22Rv1 (cell line): ENCODE results near the gene CERS2.
A peak's percentile ranks its signal among the peaks of the same experiment; 100 is the strongest.

Source experiments
- H3K27ac ChIP-seq: fragments of 450-650 bp; 2 replicates; pipeline ENCODE4 v1.5.1; 2017
- ZFX ChIP-seq: fragments of 450-650 bp; IDR thresholded peaks from 2 replicates; pipeline ENCODE4 v1.6.1; 2017; ENCODE audit warnings: antibody characterized with exemption, borderline replicate concordance
- TF ChIP-seq, protein P1 (sequence below): fragments of 450-650 bp; IDR thresholded peaks from 2 replicates; pipeline ENCODE4 v1.5.1; 2017; ENCODE audit warnings: mild to moderate bottlenecking

Gene CERS2

DNA sequence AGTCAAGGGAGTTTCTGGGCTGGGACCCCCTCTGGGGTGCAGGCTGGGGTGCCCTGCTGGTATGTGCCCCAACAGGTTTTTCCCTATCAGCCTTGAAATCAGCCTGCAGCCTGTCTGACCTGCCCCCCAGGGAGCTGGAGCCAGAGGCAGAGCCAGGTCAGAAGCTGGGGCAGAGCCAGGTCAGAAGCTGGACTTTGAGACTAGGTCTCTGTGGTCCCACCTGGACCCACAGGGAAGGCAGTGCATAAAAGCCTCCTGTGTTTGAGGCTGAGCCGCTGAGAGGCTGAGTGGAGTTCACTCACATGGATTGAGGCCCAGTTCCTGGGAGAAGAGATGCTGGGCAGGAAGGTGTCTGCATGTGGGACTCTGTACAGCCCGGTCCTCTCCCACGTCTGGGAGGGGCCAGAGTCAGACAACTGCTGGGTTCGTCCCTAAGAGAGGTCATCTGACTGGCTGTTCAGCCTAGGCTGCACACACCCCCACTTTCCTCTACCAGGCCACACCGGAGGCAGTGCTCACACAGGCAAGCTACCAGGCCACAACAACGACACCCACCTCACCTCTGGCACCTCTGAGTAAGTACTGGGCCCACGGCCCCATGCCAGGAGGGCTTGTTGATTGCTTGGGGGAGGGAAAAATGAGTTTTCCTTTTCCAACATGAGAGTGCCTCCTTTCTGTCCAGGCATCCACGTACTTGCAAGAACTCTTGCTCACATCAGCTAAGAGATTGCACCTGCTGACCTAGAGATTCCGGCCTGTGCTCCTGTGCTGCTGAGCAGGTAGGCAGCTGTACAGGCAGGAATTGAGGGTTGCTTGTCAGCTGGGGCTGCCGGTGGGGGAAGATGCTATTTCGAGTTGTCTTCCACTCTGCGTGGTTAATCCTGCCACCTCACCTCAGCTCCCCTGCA lies 7.4 kb upstream of the CERS2 start, which contains the start of gene ANXA9:
ANXA9 (plus strand) TSS at position 488 of the 908 bp plus-strand sequence. CDS start 814 bp downstream, outside the sequence.
- TF ChIP-seq, protein P1, sequence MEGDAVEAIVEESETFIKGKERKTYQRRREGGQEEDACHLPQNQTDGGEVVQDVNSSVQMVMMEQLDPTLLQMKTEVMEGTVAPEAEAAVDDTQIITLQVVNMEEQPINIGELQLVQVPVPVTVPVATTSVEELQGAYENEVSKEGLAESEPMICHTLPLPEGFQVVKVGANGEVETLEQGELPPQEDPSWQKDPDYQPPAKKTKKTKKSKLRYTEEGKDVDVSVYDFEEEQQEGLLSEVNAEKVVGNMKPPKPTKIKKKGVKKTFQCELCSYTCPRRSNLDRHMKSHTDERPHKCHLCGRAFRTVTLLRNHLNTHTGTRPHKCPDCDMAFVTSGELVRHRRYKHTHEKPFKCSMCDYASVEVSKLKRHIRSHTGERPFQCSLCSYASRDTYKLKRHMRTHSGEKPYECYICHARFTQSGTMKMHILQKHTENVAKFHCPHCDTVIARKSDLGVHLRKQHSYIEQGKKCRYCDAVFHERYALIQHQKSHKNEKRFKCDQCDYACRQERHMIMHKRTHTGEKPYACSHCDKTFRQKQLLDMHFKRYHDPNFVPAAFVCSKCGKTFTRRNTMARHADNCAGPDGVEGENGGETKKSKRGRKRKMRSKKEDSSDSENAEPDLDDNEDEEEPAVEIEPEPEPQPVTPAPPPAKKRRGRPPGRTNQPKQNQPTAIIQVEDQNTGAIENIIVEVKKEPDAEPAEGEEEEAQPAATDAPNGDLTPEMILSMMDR, result no peak
- no peak for TF ChIP-seq ZFX
- peak within 1 kb of the TSS; percentile 48 for H3K27ac ChIP-seq

- H3K27ac ChIP-seq, result peak overlapping the region; percentile 48
- TF ChIP-seq ZFX, result no peak
- TF ChIP-seq, protein P1, result no peak
Measured at GRCh38 chr1:150981177-150981804, 6.7 kb upstream of the CERS2 start.

DNA sequence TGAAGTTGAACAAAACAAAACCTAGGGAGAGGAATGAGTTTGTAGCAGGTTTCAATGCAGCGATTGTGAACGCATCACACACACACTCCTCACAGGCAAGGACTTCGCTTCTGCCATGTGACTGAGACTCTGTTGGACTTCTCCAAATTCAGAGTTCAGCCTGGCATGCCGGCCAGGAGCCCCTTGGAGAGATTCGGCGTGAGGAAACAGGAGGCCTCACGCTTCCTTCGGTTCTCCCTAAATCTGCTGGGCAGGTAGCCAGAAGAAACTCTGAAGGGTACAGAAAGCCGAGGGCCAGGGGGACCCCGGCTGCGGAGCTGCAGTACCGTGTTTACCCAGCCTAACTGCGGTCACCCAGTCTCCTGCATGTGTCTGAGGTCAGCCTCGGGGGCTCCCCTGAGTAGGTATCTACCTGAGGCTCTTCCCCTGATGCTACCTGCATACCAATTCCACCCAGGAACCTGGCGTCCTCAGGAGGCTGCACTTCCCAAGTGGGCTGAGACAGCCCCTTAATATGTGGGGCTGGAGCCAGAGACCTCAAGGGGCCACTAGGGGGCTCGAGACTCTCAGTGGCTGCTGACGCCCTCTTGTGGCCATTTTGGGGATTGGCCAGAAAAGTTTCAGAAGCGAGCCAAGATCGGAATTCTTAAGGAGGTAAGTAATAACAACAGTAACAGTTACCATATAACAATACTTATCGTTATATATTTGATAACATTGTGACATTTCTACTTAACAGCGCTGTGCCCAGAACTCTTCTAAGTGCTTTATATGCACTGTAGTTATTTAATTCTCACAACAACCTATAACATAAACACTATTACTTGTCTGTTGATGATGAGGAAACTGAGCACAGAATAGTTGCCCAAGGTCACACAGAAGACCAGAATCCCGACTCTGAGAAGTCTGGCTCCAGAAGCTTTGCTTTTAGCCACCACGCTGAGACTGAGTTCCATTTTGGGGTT lies 4.7 kb upstream of the CERS2 start:
- H3K27ac ChIP-seq, result no peak overlapping the region; the same call in 1 of the 2 replicates
- TF ChIP-seq ZFX, result no peak
- TF ChIP-seq, protein P1, result peak; percentile 100

- TF ChIP-seq ZFX, result no peak
- TF ChIP-seq, protein P1, result no peak
- peak overlapping the region; percentile 43; the same call in 1 of the 2 replicates for H3K27ac ChIP-seq
Measured at GRCh38 chr1:150976879-150977694, 2.5 kb upstream of the CERS2 start.

DNA sequence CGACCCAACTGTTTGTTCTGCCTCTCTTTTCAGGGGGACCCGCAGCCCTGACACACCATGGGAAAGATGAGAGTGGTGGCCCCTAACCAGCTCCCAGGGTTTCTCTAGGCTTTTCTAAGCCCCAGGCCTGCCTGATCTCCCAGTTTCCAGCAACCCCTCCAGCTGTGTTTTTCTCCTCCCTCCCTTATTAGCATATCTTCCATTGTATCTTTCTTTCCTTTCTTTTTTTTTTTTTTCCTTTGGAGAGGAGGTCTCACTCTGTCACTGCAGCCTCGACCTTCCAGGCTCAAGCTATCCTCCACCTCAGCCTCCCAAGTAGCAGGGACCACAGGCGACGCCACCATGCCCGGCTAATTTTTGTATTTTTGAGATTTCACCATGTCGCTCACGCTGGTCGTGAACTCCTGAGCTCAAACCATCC lies 1.8 kb upstream of the CERS2 start:
- peak overlapping the region; percentile 43; the same call in 1 of the 2 replicates for H3K27ac ChIP-seq
- no peak for TF ChIP-seq ZFX
- TF ChIP-seq, protein P1, result no peak
